H9 (cell line): ENCODE results near the gene ACOX1. TPM values are rescaled to one million over a fixed set of nuclear protein-coding genes. Genes with fewer than 3 reads are reported as not detected.

Experiments
- DNase-seq: peaks from one replicate; pipeline ENCODE4 v3.0.0-alpha.2; 2017
- H2AFZ ChIP-seq: one replicate; pipeline ENCODE4 v1.6.1; 2013; ENCODE audit warnings: mild to moderate bottlenecking, low read length, control low read depth, moderate library complexity
- H2AK5ac ChIP-seq: 2 replicates; pipeline ENCODE4 v1.6.1; 2013; ENCODE audit warnings: low read length, control low read depth, mixed read lengths; ENCODE audit not compliant: insufficient read length
- H2BK120ac ChIP-seq: one replicate; pipeline ENCODE4 v1.6.1; 2013; ENCODE audit warnings: low read depth, mild to moderate bottlenecking, low read length, control low read depth, inconsistent platforms; ENCODE audit not compliant: poor library complexity, severe bottlenecking
- H2BK12ac ChIP-seq: 2 replicates; pipeline ENCODE4 v1.6.1; 2013; ENCODE audit warnings: low read length, control low read depth, mixed read lengths, low read depth; ENCODE audit not compliant: insufficient read length
- H2BK15ac ChIP-seq: 2 replicates; pipeline ENCODE4 v1.6.1; 2013; ENCODE audit warnings: low read depth, low read length, control low read depth
- H2BK20ac ChIP-seq: one replicate; pipeline ENCODE4 v1.6.1; 2013; ENCODE audit warnings: low read depth, mild to moderate bottlenecking, low read length, control low read depth, inconsistent platforms; ENCODE audit not compliant: poor library complexity, severe bottlenecking
- H2BK5ac ChIP-seq: 2 replicates; pipeline ENCODE4 v1.6.1; 2013; ENCODE audit warnings: low read length, control low read depth, mixed read lengths; ENCODE audit not compliant: insufficient read length
- H3K14ac ChIP-seq: 2 replicates; pipeline ENCODE4 v1.6.1; 2013; ENCODE audit warnings: low read length, control low read depth; ENCODE audit not compliant: insufficient read depth
- H3K18ac ChIP-seq: 2 replicates; pipeline ENCODE4 v1.6.1; 2013; ENCODE audit warnings: low read depth, mild to moderate bottlenecking, mixed read lengths, low read length, control low read depth; ENCODE audit not compliant: insufficient read length
- H3K23ac ChIP-seq: 2 replicates; pipeline ENCODE4 v1.6.1; 2013; ENCODE audit warnings: low read length, control low read depth, mixed read lengths, low read depth; ENCODE audit not compliant: insufficient read length
- H3K23me2 ChIP-seq: 2 replicates; pipeline ENCODE4 v1.6.1; 2013; ENCODE audit warnings: low read depth, mild to moderate bottlenecking, mixed read lengths, low read length, control low read depth; ENCODE audit not compliant: insufficient read length, poor library complexity, severe bottlenecking
- H3K27ac ChIP-seq: 2 replicates; pipeline ENCODE4 v1.5.1; 2013; ENCODE audit warnings: low read length, control low read depth, mixed read lengths, low read depth; ENCODE audit not compliant: insufficient read length
- H3K27me3 ChIP-seq: 2 replicates; pipeline ENCODE4 v1.6.1; 2013; ENCODE audit warnings: low read length, control low read depth, inconsistent platforms; ENCODE audit not compliant: insufficient read depth
- H3K4ac ChIP-seq: 2 replicates; pipeline ENCODE4 v1.6.1; 2013; ENCODE audit warnings: low read depth, mild to moderate bottlenecking, control low read depth, inconsistent platforms, low read length, moderate library complexity
- H3K4me1 ChIP-seq: 2 replicates; pipeline ENCODE4 v1.6.1; 2013; ENCODE audit warnings: low read length, control low read depth, inconsistent platforms; ENCODE audit not compliant: insufficient read depth
- H3K4me2 ChIP-seq: 2 replicates; pipeline ENCODE4 v1.6.1; 2013; ENCODE audit warnings: low read length, control low read depth, mixed read lengths; ENCODE audit not compliant: insufficient read length, insufficient read depth
- H3K56ac ChIP-seq: 2 replicates; pipeline ENCODE4 v1.6.1; 2013; ENCODE audit warnings: low read depth, mild to moderate bottlenecking, mixed read lengths, low read length, control low read depth; ENCODE audit not compliant: insufficient read length
- H3K79me1 ChIP-seq: 2 replicates; pipeline ENCODE4 v1.6.1; 2013; ENCODE audit warnings: low read depth, mild to moderate bottlenecking, moderate library complexity, low read length, control low read depth, inconsistent platforms; ENCODE audit not compliant: insufficient read depth, poor library complexity, severe bottlenecking
- H3K79me2 ChIP-seq: 2 replicates; pipeline ENCODE4 v1.6.1; 2013; ENCODE audit warnings: low read length, control low read depth, inconsistent platforms; ENCODE audit not compliant: insufficient read depth
- H3K9ac ChIP-seq: 2 replicates; pipeline ENCODE4 v1.6.1; 2013; ENCODE audit warnings: low read length, control low read depth, mixed read lengths; ENCODE audit not compliant: insufficient read length; ENCODE audit errors: extremely low read depth
- H3K9me3 ChIP-seq: one replicate; pipeline ENCODE4 v1.6.1; 2013; ENCODE audit warnings: low read depth, low read length, inconsistent platforms; ENCODE audit not compliant: control insufficient read depth
- H3T11ph ChIP-seq: one replicate; pipeline ENCODE4 v1.6.1; 2013; ENCODE audit warnings: mild to moderate bottlenecking, low read length, control low read depth, inconsistent platforms
- H4K20me1 ChIP-seq: one replicate; pipeline ENCODE4 v1.6.1; 2013; ENCODE audit not compliant: control insufficient read depth, insufficient read length, insufficient read depth
- H4K5ac ChIP-seq: 2 replicates; pipeline ENCODE4 v1.6.1; 2013; ENCODE audit warnings: low read depth, mild to moderate bottlenecking, mixed read lengths, low read length, control low read depth; ENCODE audit not compliant: insufficient read length
- H4K8ac ChIP-seq: replicated peaks from 2 replicates; pipeline ENCODE4 v1.6.1; 2013; ENCODE audit warnings: low read length, control low read depth, mixed read lengths, low read depth; ENCODE audit not compliant: insufficient read length
- H4K91ac ChIP-seq: 2 replicates; pipeline ENCODE4 v1.6.1; 2013; ENCODE audit warnings: low read depth, mild to moderate bottlenecking, moderate library complexity, mixed read lengths, low read length, control low read depth; ENCODE audit not compliant: insufficient read length
- H3K27ac Mint-ChIP-seq, 3 experiments: 2 replicates in 2 of 3; 3 replicates in 1 of 3; pipeline ENCODE4 v1.8.0; 2020 to 2021; ENCODE audit warnings: mixed read lengths in 3 of 3, mild to moderate bottlenecking in 1 of 3, moderate library complexity in 1 of 3
- H3K27me3 Mint-ChIP-seq: 2 replicates; pipeline ENCODE4 v1.8.0; 2021; ENCODE audit warnings: low read depth, mild to moderate bottlenecking, moderate library complexity, mixed read lengths
- H3K36me3 Mint-ChIP-seq, 3 experiments: 2 replicates in 2 of 3; 3 replicates in 1 of 3; pipeline ENCODE4 v1.8.0; 2020 to 2021; ENCODE audit warnings: low read depth in 3 of 3, mixed read lengths in 3 of 3; ENCODE audit not compliant: insufficient read depth in 1 of 3
- H3K4me1 Mint-ChIP-seq, 2 experiments: 2 replicates each; pipeline ENCODE4 v1.8.0; 2020; ENCODE audit warnings: mixed read lengths in 2 of 2
- H3K4me3 Mint-ChIP-seq, 2 experiments: 2 replicates in 1 of 2; 3 replicates in 1 of 2; pipeline ENCODE4 v1.8.0; 2020 to 2021; ENCODE audit warnings: mild to moderate bottlenecking in 2 of 2, mixed read lengths in 2 of 2, moderate library complexity in 1 of 2
- H3K9me3 Mint-ChIP-seq, 2 experiments: 2 replicates in 1 of 2; 3 replicates in 1 of 2; pipeline ENCODE4 v1.8.0; 2020; ENCODE audit warnings: mild to moderate bottlenecking in 2 of 2, mixed read lengths in 2 of 2, moderate library complexity in 1 of 2
- CTCF ChIP-seq: fragments of 200-600 bp; sonication (generic); conservative IDR thresholded peaks from 3 replicates; pipeline ENCODE4 v1.8.0; 2021; ENCODE audit warnings: antibody characterized with exemption, mild to moderate bottlenecking
- WGBS: extraction: QIAGEN DNeasy Blood & Tissue Kit; methylation state at CpG from one replicate; pipeline ENCODE4 v1.1.7; 2013; ENCODE audit warnings: missing lambda C conversion rate, low lambda C conversion rate, mixed read lengths; ENCODE audit not compliant: insufficient read length; ENCODE audit errors: extremely low coverage; 5-methylcytosine and 5-hydroxymethylcytosine counted together
- total RNA-seq: library from RNA; stranded (reverse); gene quantifications from 2 replicates; pipeline ENCODE4 v1.2.1, GENCODE V29; 2021

ACOX1 gene
- total RNA-seq, 1 experiment from 2014 or later: 27.4 TPM

DNA sequence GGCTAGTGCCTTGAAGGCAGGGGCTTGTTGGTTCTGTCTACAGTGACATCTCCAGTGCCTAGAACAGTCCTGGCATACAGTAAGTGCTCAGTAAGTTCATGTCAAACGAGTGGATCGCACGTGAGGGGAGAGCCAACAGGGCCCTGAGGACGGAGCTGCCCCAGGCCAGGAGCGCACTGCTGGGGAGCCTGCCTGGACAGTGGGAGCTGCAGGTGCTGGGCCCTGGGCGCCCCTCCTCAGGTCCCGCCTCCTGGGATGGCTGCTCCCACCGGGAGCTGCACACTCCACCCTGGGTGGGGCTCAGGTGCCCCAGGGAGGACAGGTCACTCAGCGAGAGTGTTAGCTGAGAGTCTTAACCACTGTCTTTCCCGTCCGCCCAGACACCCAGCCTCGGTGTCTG lies 46.3 kb upstream of the ACOX1 start:
- no peak overlapping the region for H3K18ac ChIP-seq
- no peaks in the 10 kb centered on the region for H3K79me1 ChIP-seq
- H3K9me3 Mint-ChIP-seq: no peaks in the 10 kb centered on the region; a peak in 1 of 5 replicates
- H3K27ac Mint-ChIP-seq: no peak overlapping the region
- no peaks in the 10 kb centered on the region for H3K23me2 ChIP-seq
- no peak overlapping the region for H3K4me3 Mint-ChIP-seq
- no peak overlapping the region for H3K9ac ChIP-seq
- H2BK20ac ChIP-seq: no peak overlapping the region
- no peak overlapping the region for H3K4ac ChIP-seq
- H3K4me2 ChIP-seq: no peak overlapping the region
- no peak overlapping the region for H2BK5ac ChIP-seq
- H2BK15ac ChIP-seq: no peak overlapping the region
- no peak overlapping the region for H2AK5ac ChIP-seq
- no peak overlapping the region for H2BK120ac ChIP-seq
- no peak for TF ChIP-seq CTCF
- no peaks in the 10 kb centered on the region for H4K20me1 ChIP-seq
- H3K56ac ChIP-seq: no peak overlapping the region
- H3K14ac ChIP-seq: no peak overlapping the region
- no peak overlapping the region for H3K27ac ChIP-seq
- no peak overlapping the region for H4K5ac ChIP-seq
- H3K79me2 ChIP-seq: no peaks in the 10 kb centered on the region
- peaks cover 2% of the 10 kb centered on the region; the same call in 1 of the 2 replicates for H3K4me1 ChIP-seq
- no peaks in the 10 kb centered on the region for H3K27me3 ChIP-seq
- H2BK12ac ChIP-seq: no peak overlapping the region
- H4K8ac ChIP-seq: no peak overlapping the region
- no peak overlapping the region for H3K23ac ChIP-seq
- no CpG with 5 or more reads among the region's 12 CpGs for WGBS
- H2AFZ ChIP-seq: no peak overlapping the region
- H4K91ac ChIP-seq: no peak overlapping the region
- no peaks in the 10 kb centered on the region for H3K36me3 Mint-ChIP-seq
- DNase-seq: no peak
- H3T11ph ChIP-seq: no peak overlapping the region
- H3K9me3 ChIP-seq: no peaks in the 10 kb centered on the region
- H3K27me3 Mint-ChIP-seq: peaks cover 5% of the 10 kb centered on the region; the same call in 1 of the 2 replicates
- peaks cover 10 to 18% of the 10 kb centered on the region in 2 experiments for H3K4me1 Mint-ChIP-seq
